Calu3 (cell line): ENCODE data around the gene USP10. TPM values are rescaled to one million over a fixed set of nuclear protein-coding genes. Genes with fewer than 3 reads are reported as not detected.

Experiments
- BruUV-seq: library from RNA; stranded (reverse); fragments of 400-500 nt; replicated peaks from 2 replicates; lab custom pipeline; 2021; lab: Mats Ljungman, UMichigan
- CTCF ChIA-PET: fragments of 300-600 bp; sonication (Branson Sonifier 250); formaldehyde crosslinking; loops from one replicate; lab custom pipeline; 2022; ENCODE audit warnings: antibody characterized with exemption; lab: Charles Lee
- DNase-seq: peaks from one replicate; pipeline ENCODE4 v3.0.0; 2022
- H3K27ac Mint-ChIP-seq: one replicate; pipeline ENCODE4 v1.8.0; 2022; ENCODE audit warnings: mixed read lengths; ENCODE audit not compliant: unreplicated experiment
- H3K27me3 Mint-ChIP-seq: one replicate; pipeline ENCODE4 v1.8.0; 2022; ENCODE audit warnings: mixed read lengths; ENCODE audit not compliant: unreplicated experiment
- H3K36me3 Mint-ChIP-seq: one replicate; pipeline ENCODE4 v1.8.0; 2022; ENCODE audit warnings: mild to moderate bottlenecking, moderate library complexity, mixed read lengths; ENCODE audit not compliant: insufficient read depth, unreplicated experiment
- H3K4me1 Mint-ChIP-seq: one replicate; pipeline ENCODE4 v1.8.0; 2022; ENCODE audit warnings: mild to moderate bottlenecking, low read depth, mixed read lengths; ENCODE audit not compliant: unreplicated experiment
- H3K4me3 Mint-ChIP-seq: one replicate; pipeline ENCODE4 v1.8.0; 2022; ENCODE audit warnings: mild to moderate bottlenecking, low read depth, moderate library complexity, mixed read lengths; ENCODE audit not compliant: unreplicated experiment
- H3K9me3 Mint-ChIP-seq: one replicate; pipeline ENCODE4 v1.8.0; 2022; ENCODE audit warnings: low read depth, mixed read lengths; ENCODE audit not compliant: unreplicated experiment
- CTCF ChIP-seq: fragments of 200-600 bp; IDR thresholded peaks from one replicate; pipeline ENCODE4 v1.8.0; 2022; ENCODE audit warnings: antibody characterized with exemption; ENCODE audit not compliant: unreplicated experiment
- intact Hi-C: fragments of 100-400 bp; cut with micrococcal nuclease; formaldehyde crosslinking; loops from one replicate; pipeline ENCODE4 v1.10.0; 2022; ENCODE audit not compliant: unreplicated experiment
- total RNA-seq: library from RNA; stranded (reverse); gene quantifications from 2 replicates; pipeline ENCODE4 v1.2.3, GENCODE V29; 2022

The USP10 gene
- total RNA-seq, 1 experiment from 2014 or later, result 141 TPM

GRCh38 chr16:84673561-84673960 is 26.2 kb upstream of the USP10 start:
- CTCF ChIA-PET, result interaction anchor here (1.4 to 1.6 kb wide), 2 partner anchors 65 kb away, joined by 3 to 14 read pairs; no protein-coding TSS in a partner anchor
- DNase-seq, result no peak
- Mint-ChIP-seq H3K36me3 (no peaks in the 10 kb centered on the region), H3K4me3 (no peak overlapping the region), H3K27me3 (peaks cover 27% of the 10 kb centered on the region), H3K9me3 (no peaks in the 10 kb centered on the region), H3K4me1 (no peaks in the 10 kb centered on the region), H3K27ac (no peak overlapping the region)
- BruUV-seq, result no TSS peak
- intact Hi-C loops, result loop anchor here (2.0 kb wide), 1 partner anchor 53 kb away; no protein-coding TSS in a partner anchor
- no peak for TF ChIP-seq CTCF

DNA sequence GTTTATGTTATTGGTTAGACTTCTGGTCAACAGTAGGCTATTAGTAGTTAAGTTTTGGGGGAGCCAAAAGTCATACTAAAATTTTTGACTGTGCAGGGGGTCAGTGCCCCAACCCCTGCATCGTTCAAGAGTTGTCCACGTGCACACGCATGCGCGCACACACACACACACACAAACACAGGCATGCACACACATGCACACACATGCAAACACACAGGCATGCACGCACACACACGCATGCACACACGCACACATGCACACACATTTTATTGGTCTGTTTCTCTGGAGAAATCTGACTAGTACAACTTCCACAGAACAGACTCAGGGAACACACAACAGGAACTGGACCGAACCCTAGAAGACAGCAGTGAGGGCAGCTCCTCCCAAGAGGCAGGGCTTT is 24.4 kb upstream of the USP10 start:
- Mint-ChIP-seq H3K4me1 (no peaks in the 10 kb centered on the region), H3K4me3 (no peak overlapping the region), H3K27me3 (peaks cover 34% of the 10 kb centered on the region), H3K9me3 (no peaks in the 10 kb centered on the region), H3K36me3 (no peaks in the 10 kb centered on the region), H3K27ac (no peak overlapping the region)
- DNase-seq, result no peak
- no peak for TF ChIP-seq CTCF
- intact Hi-C loops, result no loop called here
- CTCF ChIA-PET, result interaction anchor here (1.4 kb wide), 1 partner anchor 16 kb away, joined by 3 read pairs; no protein-coding TSS in a partner anchor
- no TSS peak for BruUV-seq

DNA sequence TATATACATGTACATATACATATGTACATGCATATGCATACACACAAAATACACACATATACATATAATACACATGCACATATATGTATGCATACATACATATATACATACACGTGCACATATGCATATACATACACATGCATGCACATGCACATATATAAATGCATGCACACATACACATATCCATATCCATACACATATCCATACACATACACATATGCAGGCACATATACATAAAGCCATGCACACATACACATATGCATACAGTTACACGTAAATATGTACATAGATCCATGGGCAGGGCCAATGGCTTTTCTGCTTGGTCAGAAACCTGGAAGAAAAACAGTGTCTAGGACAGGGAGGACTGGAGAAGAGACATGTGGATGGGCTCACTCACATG is 23.9 kb upstream of the USP10 start:
- BruUV-seq, result no TSS peak
- no peak for TF ChIP-seq CTCF
- Mint-ChIP-seq H3K4me3 (no peak overlapping the region), H3K36me3 (no peaks in the 10 kb centered on the region), H3K27ac (no peak overlapping the region), H3K27me3 (peaks cover 39% of the 10 kb centered on the region), H3K4me1 (no peaks in the 10 kb centered on the region), H3K9me3 (no peaks in the 10 kb centered on the region)
- CTCF ChIA-PET, result interaction anchor here (0.6 kb wide), 1 partner anchor 1596 kb away, joined by 5 read pairs; no protein-coding TSS in a partner anchor
- intact Hi-C loops, result no loop called here
- no peak for DNase-seq

DNA sequence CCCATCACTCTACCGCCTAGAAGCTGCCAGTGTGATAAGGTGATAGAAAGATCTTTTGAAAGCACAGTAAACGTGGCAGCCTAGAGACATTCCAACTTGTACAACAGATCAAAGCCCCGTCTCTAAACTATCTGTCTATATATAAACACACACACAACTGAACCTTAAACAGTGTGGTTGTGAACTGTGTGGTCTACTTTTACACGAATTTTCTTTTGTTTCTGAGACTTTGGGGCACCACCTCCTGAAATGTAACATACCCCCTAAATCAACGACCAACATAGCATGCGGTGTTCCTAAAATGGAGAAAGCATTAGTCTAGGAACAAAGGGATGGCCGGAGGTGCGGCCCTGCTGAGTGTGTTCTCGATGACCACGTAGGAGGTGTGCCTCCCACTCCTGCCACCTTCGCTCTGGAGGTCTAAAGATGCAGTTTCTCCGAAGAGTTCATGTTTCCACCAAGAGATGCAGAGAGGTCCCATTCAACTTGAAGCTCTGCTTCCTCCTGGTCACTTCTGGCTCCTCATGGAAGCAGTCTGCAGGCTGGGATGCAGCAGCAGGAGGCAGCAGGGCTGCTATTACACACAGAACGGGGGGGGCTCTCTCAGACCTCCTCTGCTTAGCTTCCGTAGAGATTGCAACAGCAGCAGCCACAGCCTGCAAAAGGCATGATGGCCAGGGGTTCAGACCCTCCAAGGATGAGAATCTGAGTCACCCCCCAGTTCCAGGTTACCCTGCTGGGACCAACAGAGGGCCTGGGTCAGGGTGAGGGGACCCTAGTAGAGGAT is 22.6 kb upstream of the USP10 start:
- no peaks in the 10 kb centered on the region for H3K4me1 Mint-ChIP-seq
- no peak for DNase-seq
- no peak overlapping the region for H3K4me3 Mint-ChIP-seq
- no peak overlapping the region for H3K27ac Mint-ChIP-seq
- H3K27me3 Mint-ChIP-seq, result peaks cover 52% of the 10 kb centered on the region
- no peaks in the 10 kb centered on the region for H3K36me3 Mint-ChIP-seq
- intact Hi-C loops, result no loop called here
- CTCF ChIA-PET, result interaction anchor here (0.6 kb wide), 1 partner anchor 663 kb away, joined by 3 read pairs; no protein-coding TSS in a partner anchor
- TF ChIP-seq CTCF, result no peak
- BruUV-seq, result no TSS peak
- H3K9me3 Mint-ChIP-seq, result no peaks in the 10 kb centered on the region
